Esophagus (tissue), 2 donors: Measurements from ENCODE around the gene LIPM. TPM values are rescaled to one million over a fixed set of nuclear protein-coding genes. Genes with fewer than 3 reads are reported as not detected.

Experiments used
- H3K27ac ChIP-seq, 2 donors: one replicate each; pipeline ENCODE4 v1.5.1; 2013; ENCODE audit warnings: low read depth in 2 of 2, mild to moderate bottlenecking in 2 of 2, inconsistent platforms in 1 of 2, low read length in 1 of 2, moderate library complexity in 1 of 2
- H3K27me3 ChIP-seq, 2 donors: one replicate each; pipeline ENCODE4 v1.6.1; 2013; ENCODE audit warnings: low read length in 2 of 2, control low read depth in 1 of 2, mild to moderate bottlenecking in 1 of 2; ENCODE audit not compliant: insufficient read depth in 2 of 2, control insufficient read depth in 1 of 2
- H3K36me3 ChIP-seq, 2 donors: one replicate each; pipeline ENCODE4 v1.6.1; 2013; ENCODE audit warnings: low read length in 1 of 2; ENCODE audit not compliant: control insufficient read depth in 2 of 2, insufficient read depth in 2 of 2
- H3K4me1 ChIP-seq, 2 donors: one replicate each; pipeline ENCODE4 v1.6.1; 2013; ENCODE audit warnings: low read length in 1 of 2; ENCODE audit not compliant: control insufficient read depth in 2 of 2, insufficient read depth in 2 of 2
- H3K4me3 ChIP-seq, 2 donors: one replicate each; pipeline ENCODE4 v1.5.1; 2013; ENCODE audit warnings: low read length in 2 of 2, mild to moderate bottlenecking in 2 of 2, low read depth in 1 of 2, moderate library complexity in 1 of 2
- H3K9me3 ChIP-seq, 2 donors: one replicate each; pipeline ENCODE4 v1.6.1; 2013; ENCODE audit warnings: mild to moderate bottlenecking in 2 of 2, low read depth in 1 of 2, low read length in 1 of 2, moderate library complexity in 1 of 2; ENCODE audit not compliant: control insufficient read depth in 2 of 2, insufficient read depth in 1 of 2
- WGBS, 2 donors: extraction: QIAGEN DNeasy Blood & Tissue Kit; methylation state at CpG; one replicate each; pipeline ENCODE4 v1.1.7; 2013; 5-methylcytosine and 5-hydroxymethylcytosine counted together
- polyA plus RNA-seq, 2 donors: library from polyadenylated mRNA; stranded (reverse); fragments of 200-250 nt; gene quantifications; one replicate each; pipeline ENCODE4 v1.2.3, GENCODE V29; 2013
- donor health status: healthy with polysubstance abuse.
- donor health status: Bipolar disorder and iron deficiency.

The LIPM gene
- polyA plus RNA-seq, 2 donors = not detected

DNA sequence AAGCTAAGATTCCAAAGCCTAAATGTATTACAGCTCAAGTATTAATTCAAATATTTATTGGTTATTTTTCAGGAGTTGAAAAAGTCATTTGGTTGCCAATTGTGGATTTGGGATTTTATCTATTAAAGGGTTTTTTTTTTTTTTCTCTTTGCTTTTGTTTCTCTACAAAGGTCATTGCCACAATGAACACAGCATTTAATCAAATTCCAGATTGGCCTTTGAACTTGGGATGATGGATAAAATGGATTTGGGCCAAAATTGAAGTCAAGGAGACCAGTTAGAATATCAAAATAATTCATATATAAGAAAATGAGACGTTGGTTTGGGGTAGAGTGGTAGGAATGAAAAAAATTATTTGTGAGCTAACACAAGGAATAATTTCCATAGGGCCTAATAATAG is 33.1 kb upstream of the LIPM start:
- H3K9me3 ChIP-seq = no peaks in the 10 kb centered on the region

DNA sequence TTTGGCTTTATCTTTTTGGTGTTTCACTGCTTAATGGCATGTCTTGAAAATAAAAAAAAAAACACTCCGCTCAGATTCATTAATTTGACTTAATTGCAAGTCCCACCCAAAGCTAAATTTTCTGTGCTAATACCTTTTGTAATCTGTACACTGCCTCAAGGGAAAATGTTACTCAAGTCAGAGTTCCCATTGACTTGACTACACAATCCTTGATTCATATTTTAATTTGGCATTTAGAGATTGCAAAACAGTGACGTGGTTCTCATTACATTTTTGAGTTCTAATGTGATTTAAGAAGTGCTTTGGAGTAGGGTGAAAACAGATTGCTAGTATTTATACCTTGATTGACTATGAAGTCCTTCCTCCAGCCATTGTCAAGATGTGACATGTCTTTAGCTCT is 21.3 kb upstream of the LIPM start:
- no peaks in the 10 kb centered on the region for H3K9me3 ChIP-seq
- WGBS, 2 donors = 41 to 53% methylated on average over 2 of the region's 2 CpGs
- no peaks in the 10 kb centered on the region for H3K27me3 ChIP-seq
- no peaks in the 10 kb centered on the region for H3K4me1 ChIP-seq
- no peaks in the 10 kb centered on the region for H3K36me3 ChIP-seq
- no peak overlapping the region for H3K27ac ChIP-seq
- no peak overlapping the region for H3K4me3 ChIP-seq

More for the DNA sequence above, 33.1 kb upstream of the LIPM start:
- Histone ChIP-seq H3K4me1 (no peaks in the 10 kb centered on the region), H3K27me3 (no peaks in the 10 kb centered on the region), H3K36me3 (no peaks in the 10 kb centered on the region), H3K27ac (no peak overlapping the region), H3K4me3 (no peak overlapping the region)
- WGBS, 2 donors = 49 to 50% methylated on average over 1 of the region's 1 CpG

DNA sequence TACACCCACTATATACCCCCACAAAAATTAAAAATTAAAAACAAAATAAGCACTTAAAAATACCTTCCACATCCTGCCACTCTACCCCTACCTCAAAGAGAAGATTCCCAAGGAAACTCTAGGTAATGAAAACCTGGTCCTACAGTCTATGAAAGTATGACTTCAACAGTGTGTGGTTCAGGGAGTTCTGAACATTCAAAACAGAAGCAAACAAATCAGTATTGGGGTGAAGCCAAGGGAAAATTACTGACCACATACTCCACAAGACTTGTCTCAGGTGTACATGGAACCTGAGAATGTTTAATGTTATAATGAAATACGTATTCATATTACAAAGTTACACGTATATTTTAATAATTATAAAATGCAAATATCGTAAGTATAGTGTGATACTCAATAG is 20.3 kb upstream of the LIPM start:
- Histone ChIP-seq H3K27me3 (no peaks in the 10 kb centered on the region), H3K36me3 (no peaks in the 10 kb centered on the region), H3K4me1 (no peaks in the 10 kb centered on the region), H3K9me3 (no peaks in the 10 kb centered on the region), H3K27ac (no peak overlapping the region), H3K4me3 (no peak overlapping the region)
- 90 to 94% methylated on average over 3 of the region's 3 CpGs for WGBS, 2 donors

DNA sequence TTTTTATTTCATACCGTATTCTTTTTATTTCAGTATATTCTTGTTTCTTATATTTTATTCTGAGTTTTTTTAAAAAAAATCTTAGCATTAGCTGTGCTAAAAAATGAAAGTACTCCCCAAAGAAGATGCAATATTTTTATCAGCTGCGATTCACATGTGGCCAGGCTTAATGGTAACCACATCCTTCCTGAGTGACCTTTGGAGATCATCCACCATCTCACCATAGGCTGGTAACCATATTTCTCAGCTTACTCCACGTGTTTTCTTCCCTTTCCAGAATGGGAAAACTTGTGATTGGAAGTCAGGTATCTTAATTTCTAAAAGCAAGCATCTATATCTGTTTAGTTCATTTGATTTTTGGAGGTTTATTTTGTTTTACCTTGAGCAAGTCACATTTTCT is 18.8 kb upstream of the LIPM start:
- no peaks in the 10 kb centered on the region for H3K27me3 ChIP-seq
- no peak overlapping the region for H3K4me3 ChIP-seq
- no peak overlapping the region for H3K27ac ChIP-seq
- H3K9me3 ChIP-seq = no peaks in the 10 kb centered on the region
- 67 to 78% methylated on average over 3 of the region's 3 CpGs for WGBS, 2 donors
- H3K36me3 ChIP-seq = no peaks in the 10 kb centered on the region
- no peaks in the 10 kb centered on the region for H3K4me1 ChIP-seq

DNA sequence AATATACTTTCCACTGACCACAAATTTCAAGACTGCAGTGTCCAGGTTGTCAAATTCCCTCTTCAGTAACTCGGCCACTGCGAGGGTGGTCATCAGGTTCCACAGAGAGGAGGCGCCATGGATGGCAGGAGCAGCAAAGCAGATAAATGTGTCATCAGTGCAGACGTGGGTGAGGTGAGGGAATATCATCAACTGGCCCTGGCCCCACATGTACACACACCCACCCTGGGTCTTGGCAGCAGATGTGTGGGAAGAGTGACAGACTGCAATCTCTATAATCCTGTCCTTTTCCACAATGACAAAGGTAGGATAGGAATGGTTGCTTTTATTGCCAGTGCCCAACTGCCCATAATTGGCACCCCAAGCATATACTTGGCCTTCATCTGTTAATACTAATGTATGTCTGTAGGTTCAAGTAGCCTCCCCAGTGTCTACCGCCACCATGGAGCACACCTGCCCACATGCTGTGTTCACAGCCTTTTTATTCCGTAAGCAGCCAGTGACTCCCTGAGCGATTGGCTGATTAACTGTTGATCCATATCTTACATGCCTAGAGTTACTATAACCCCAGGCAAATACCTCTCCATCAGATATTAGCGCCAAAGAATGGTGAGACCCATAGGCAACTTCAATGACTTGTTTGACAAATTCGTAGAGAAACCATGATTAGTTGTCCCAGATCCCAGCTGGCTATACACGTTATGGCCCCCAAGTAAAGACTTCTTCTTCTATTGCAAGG is 16.3 kb upstream of the LIPM start:
- H3K27me3 ChIP-seq = no peaks in the 10 kb centered on the region
- H3K9me3 ChIP-seq = no peaks in the 10 kb centered on the region
- no peak overlapping the region for H3K4me3 ChIP-seq
- WGBS, 2 donors = 88 to 89% methylated on average over 10 of the region's 10 CpGs
- H3K4me1 ChIP-seq = no peaks in the 10 kb centered on the region
- no peaks in the 10 kb centered on the region for H3K36me3 ChIP-seq
- no peak overlapping the region for H3K27ac ChIP-seq

DNA sequence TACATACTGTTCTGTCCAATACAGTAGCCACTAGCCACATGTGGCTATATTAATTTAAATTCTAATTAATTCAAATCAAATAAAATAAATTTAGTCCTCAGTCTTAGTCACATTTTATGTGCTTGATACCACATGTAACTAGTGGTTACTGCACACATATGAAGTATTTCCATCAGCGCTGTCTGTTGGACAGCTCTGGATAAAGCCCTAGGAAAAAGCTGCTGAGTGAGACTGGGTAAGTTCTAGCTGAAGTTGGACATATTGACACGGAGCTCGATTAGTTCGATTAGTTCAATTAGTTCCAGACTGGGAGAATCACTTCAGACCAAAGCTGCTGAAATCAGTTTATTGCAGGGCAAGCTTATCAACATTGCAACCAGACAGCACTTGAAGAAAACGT is 15.1 kb upstream of the LIPM start:
- Histone ChIP-seq H3K36me3 (no peaks in the 10 kb centered on the region), H3K4me1 (no peaks in the 10 kb centered on the region), H3K9me3 (no peaks in the 10 kb centered on the region), H3K27me3 (no peaks in the 10 kb centered on the region), H3K4me3 (no peak overlapping the region), H3K27ac (no peak overlapping the region)
- 86 to 92% methylated on average over 5 of the region's 5 CpGs for WGBS, 2 donors

DNA sequence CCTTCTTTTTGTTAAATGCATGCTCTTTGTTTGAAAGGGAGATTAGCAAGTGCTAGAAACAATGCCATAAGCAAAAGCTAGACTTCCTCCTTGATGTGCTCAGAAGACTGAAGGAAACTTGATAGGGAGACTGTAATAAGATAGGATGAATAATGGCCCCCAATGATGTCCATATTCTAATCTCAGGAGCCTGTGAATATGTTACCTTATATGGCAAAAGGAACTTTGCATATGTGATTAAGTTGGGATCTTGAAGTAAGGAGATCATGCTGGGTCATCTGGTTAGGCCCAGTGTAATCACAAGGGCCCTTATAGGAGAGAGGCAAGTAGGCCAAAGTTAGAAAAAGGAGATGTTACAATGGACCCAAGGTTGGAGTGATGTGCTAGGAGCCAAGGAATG is 13.6 kb upstream of the LIPM start:
- Histone ChIP-seq H3K27ac (no peak overlapping the region), H3K27me3 (no peaks in the 10 kb centered on the region), H3K4me3 (no peak overlapping the region), H3K4me1 (no peaks in the 10 kb centered on the region), H3K36me3 (no peaks in the 10 kb centered on the region), H3K9me3 (no peaks in the 10 kb centered on the region)

DNA sequence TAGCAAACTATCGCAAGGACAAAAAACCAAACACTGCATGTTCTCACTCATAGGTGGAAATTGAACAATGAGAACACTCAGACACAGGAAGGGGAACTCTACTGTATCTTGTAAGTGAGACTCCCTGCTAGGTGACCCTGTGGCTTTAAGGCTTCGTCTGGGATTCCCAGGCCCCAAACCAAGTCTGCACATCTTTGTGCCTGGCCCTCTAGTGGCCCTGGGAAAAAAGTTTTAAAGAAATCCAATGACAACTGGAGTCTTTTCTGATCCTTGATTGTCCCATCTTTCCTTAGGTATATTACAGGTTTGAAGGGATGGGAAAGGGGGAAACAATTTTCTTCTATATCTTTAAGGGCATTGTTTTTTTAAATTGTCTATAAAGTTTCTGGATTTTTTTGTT is 10.6 kb upstream of the LIPM start:
- 50 to 54% methylated on average over 2 of the region's 2 CpGs for WGBS, 2 donors
- no peak overlapping the region for H3K4me3 ChIP-seq
- no peaks in the 10 kb centered on the region for H3K27me3 ChIP-seq
- no peaks in the 10 kb centered on the region for H3K4me1 ChIP-seq
- H3K27ac ChIP-seq = no peak overlapping the region
- H3K9me3 ChIP-seq = no peaks in the 10 kb centered on the region
- H3K36me3 ChIP-seq = no peaks in the 10 kb centered on the region

DNA sequence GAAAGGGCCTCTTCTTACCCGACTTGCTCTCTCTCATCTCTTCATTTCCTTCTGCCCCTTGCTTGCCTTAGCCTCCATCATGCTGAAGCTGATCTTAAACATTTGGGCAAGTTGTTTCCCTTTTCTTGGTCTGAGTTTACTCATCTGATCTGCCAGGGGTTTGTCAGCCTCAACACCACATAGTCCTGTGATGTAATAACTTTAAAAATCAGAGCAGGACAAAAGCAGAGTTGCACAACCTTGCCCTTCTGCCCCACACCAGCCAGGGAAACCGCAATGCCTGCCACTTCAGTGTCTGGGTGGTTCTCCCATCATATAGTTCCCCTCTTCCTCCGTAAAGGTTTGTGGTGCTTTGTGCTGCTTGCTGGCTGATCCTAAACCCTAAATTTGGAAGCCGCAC is 9.9 kb upstream of the LIPM start:
- H3K36me3 ChIP-seq = no peaks in the 10 kb centered on the region
- H3K9me3 ChIP-seq = no peaks in the 10 kb centered on the region
- no peaks in the 10 kb centered on the region for H3K4me1 ChIP-seq
- no peak overlapping the region for H3K4me3 ChIP-seq
- no peak overlapping the region for H3K27ac ChIP-seq
- 83 to 84% methylated on average over 4 of the region's 4 CpGs for WGBS, 2 donors
- H3K27me3 ChIP-seq = no peaks in the 10 kb centered on the region

DNA sequence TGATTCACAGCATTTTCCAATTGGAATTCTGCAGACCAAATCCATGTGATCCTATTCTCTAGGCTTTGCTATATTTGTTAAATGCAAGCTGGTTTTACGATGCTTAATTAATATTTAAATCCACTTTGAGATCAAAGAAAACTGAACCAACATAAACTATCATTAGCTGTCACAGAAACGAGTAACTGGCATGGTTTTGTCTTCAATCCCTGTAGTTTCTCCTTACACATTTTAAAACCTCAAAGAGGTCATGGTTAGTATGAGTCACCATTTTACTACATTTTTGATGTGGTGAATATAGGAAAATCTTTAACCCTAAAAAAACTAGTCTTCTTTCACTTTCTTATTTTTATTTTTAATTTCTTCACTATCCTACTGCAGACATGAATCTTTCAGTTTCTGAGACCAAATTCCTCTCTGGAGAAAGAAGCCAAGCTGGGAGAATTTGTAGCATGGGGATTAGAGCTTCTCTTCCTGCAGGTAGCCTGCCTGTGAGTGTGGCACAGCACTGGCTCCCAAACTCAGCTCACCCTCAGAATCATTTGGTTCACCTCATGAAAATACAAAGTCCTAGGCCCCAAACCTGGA is 8.7 kb upstream of the LIPM start:
- no peak overlapping the region for H3K27ac ChIP-seq
- no peaks in the 10 kb centered on the region for H3K27me3 ChIP-seq
- no peaks in the 10 kb centered on the region for H3K4me1 ChIP-seq
- no peaks in the 10 kb centered on the region for H3K9me3 ChIP-seq
- no peak overlapping the region for H3K4me3 ChIP-seq
- 28 to 51% methylated on average over 2 of the region's 2 CpGs for WGBS, 2 donors
- H3K36me3 ChIP-seq = no peaks in the 10 kb centered on the region
